ENCODE results near the gene ZGLP1. TPM values are rescaled to one million over a fixed set of nuclear protein-coding genes. Genes with fewer than 3 reads are reported as not detected.
A peak's percentile ranks its signal among the peaks of the same experiment; 100 is the strongest.

ZGLP1 gene
- total and polyA plus RNA-seq, 2 experiments from 2014 or later: 4.1 to 12.2 TPM

DNA sequence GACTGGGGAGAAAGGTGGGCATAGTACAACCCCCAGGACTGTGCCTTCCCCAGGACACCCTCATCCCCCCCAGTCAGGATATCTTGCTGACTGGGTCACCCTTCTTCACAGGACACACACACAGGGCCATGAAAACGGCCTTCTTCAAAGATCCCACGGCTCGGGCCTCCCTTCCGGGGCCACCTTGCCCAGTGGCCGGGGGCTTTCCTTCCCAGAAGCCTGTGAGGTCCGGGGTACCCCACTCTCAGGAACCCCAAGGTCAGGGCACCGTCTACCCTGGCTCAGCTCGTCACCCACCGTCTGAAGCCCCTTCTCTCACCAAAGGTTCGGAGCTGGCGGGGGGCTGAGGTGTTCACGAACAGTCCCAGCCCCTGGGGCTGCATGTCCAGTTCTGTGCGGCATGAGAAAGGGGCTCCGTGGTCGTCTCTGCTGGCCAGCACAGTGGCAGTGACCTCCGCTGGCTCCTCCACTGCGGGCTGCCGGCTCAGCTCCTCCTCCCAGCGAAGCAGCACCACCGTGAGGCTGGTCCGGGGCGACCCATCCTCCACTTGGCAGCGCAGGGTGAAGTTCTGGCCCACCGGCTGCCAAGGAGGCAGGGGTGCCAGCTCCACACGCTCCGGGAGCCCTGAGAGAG lies 25.9 kb upstream of the ZGLP1 start:
- no peak for TF ChIP-seq CTCF (IDR thresholded peaks at IDR 0.05; ENCODE audit: low read depth, low read length)
- no peaks in the 10 kb centered on the region for H3K9me3 ChIP-seq (ENCODE audit: low read depth)
- no peak overlapping the region for H3K4me3 ChIP-seq
- peak in 1 of 2 donors; percentile 37 for DNase-seq (ENCODE audit: low read depth in 1 of 2, low spot score in 1 of 2)
- H3K27me3 ChIP-seq: no peaks in the 10 kb centered on the region
- H3K27ac ChIP-seq: no peak overlapping the region
- H3K4me1 ChIP-seq (ENCODE audit: low read depth): peaks cover 4% of the 10 kb centered on the region
- H3K36me3 ChIP-seq: no peaks in the 10 kb centered on the region

DNA sequence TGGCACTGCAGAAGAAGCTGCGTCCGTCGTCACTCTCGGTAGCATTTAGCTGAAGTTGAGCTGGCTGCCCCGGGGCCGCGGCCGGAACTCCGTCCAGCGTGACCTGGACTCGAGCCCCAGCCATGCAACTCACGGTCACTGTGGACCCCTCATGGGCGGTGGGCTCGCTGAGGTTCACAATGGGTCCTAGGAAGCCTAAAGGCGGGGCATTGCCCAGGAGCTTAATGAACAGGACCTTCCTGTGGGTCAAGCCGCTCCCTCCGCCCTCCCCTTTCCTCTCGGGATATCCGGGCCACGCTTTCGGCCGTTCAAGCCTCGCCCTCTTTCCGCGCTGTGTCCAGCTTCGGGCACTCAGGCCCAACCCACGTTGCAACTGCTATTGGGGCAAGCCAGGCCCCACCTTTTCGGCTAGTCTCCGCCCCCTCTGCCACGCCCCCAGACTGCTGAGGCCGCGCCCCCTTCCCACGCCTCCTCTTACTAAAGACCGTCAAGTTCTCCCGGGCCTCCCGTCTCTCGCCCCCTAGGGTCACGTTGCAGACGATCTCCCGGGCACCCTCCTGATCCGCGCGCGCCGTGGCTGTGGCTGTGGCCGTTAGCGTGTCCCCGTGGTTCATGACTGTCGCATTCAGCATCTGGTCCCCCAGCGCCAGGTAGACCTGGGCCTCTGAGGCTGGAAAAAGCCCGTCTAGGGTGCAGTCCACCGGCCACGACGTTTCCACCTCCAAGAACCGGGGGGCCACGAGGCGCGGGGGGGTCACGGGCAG lies 25.2 kb upstream of the ZGLP1 start:
- Histone ChIP-seq H3K36me3 (peaks cover 2% of the 10 kb centered on the region), H3K4me3 (peak overlapping the region; percentile 50), H3K4me1 (ENCODE audit: low read depth) (peaks cover 4% of the 10 kb centered on the region), H3K27ac (peak overlapping the region; percentile 18), H3K27me3 (no peaks in the 10 kb centered on the region), H3K9me3 (ENCODE audit: low read depth) (no peaks in the 10 kb centered on the region)
- TF ChIP-seq CTCF (IDR thresholded peaks at IDR 0.05; ENCODE audit: low read depth, low read length): peak; percentile 21
- peak; percentile 96 to 98 for DNase-seq (ENCODE audit: low read depth in 1 of 2, low spot score in 1 of 2)

- H3K27me3 ChIP-seq: no peaks in the 10 kb centered on the region
- no peaks in the 10 kb centered on the region for H3K9me3 ChIP-seq (ENCODE audit: low read depth)
- peaks cover 8% of the 10 kb centered on the region for H3K36me3 ChIP-seq
- peak overlapping the region; percentile 18 for H3K27ac ChIP-seq
- peaks cover 4% of the 10 kb centered on the region for H3K4me1 ChIP-seq (ENCODE audit: low read depth)
- TF ChIP-seq CTCF (IDR thresholded peaks at IDR 0.05; ENCODE audit: low read depth, low read length): no peak
- DNase-seq (ENCODE audit: low read depth in 1 of 2, low spot score in 1 of 2): peak; percentile 5 to 21
- H3K4me3 ChIP-seq: peak overlapping the region; percentile 50
Observed at GRCh38 chr19:10333758-10334587, 24.4 kb upstream of the ZGLP1 start.

GRCh38 chr19:10332965-10333757 lies 23.5 kb upstream of the ZGLP1 start, which contains the start of gene RAVER1:
Gene RAVER1, minus strand, starts transcription at chr19:10333529. Its CDS starts 22 bp downstream, at chr19:10333507.
- Histone ChIP-seq H3K27ac (peak within 1 kb of the TSS; percentile 88), H3K36me3 (peaks cover 13% of the 10 kb centered on the region), H3K4me1 (ENCODE audit: low read depth) (peaks cover 4% of the 10 kb centered on the region), H3K4me3 (peak within 1 kb of the TSS; percentile 50), H3K9me3 (ENCODE audit: low read depth) (no peaks in the 10 kb centered on the region), H3K27me3 (no peaks in the 10 kb centered on the region)
- no peak for TF ChIP-seq CTCF (IDR thresholded peaks at IDR 0.05; ENCODE audit: low read depth, low read length)
- peak; percentile 99 for DNase-seq (ENCODE audit: low read depth in 1 of 2, low spot score in 1 of 2)
